ENCODE measurements around the gene DSCAM.
"Not testable (repeated sequence)": the region's sequence is repeated elsewhere in the genome, so short reads cannot be mapped to it uniquely, and the experiment has no call there.

- TF ChIP-seq, protein P1, sequence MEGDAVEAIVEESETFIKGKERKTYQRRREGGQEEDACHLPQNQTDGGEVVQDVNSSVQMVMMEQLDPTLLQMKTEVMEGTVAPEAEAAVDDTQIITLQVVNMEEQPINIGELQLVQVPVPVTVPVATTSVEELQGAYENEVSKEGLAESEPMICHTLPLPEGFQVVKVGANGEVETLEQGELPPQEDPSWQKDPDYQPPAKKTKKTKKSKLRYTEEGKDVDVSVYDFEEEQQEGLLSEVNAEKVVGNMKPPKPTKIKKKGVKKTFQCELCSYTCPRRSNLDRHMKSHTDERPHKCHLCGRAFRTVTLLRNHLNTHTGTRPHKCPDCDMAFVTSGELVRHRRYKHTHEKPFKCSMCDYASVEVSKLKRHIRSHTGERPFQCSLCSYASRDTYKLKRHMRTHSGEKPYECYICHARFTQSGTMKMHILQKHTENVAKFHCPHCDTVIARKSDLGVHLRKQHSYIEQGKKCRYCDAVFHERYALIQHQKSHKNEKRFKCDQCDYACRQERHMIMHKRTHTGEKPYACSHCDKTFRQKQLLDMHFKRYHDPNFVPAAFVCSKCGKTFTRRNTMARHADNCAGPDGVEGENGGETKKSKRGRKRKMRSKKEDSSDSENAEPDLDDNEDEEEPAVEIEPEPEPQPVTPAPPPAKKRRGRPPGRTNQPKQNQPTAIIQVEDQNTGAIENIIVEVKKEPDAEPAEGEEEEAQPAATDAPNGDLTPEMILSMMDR (conservative IDR thresholded peaks at IDR 0.05 in 1 of 2, IDR thresholded peaks at IDR 0.05 in 1 of 2; ENCODE audit: low read depth in 1 of 2, low read length in 2 of 2) = not testable (repeated sequence)
- TF ChIP-seq EZH2 (IDR thresholded peaks at IDR 0.05; ENCODE audit: low read length, missing control alignments) = not testable (repeated sequence)
Measured at GRCh38 chr21:40895697-40896096, 48.7 kb upstream of the DSCAM start.
